Glutamatergic neuron (in vitro differentiated cells): ENCODE results near the gene ARSD. TPM values are rescaled to one million over a fixed set of nuclear protein-coding genes. Genes with fewer than 3 reads are reported as not detected.
"Not testable (repeated sequence)": the region's sequence is repeated elsewhere in the genome, so short reads cannot be mapped to it uniquely, and the experiment has no call there.

Experiments
- DNase-seq: peaks from one replicate; pipeline ENCODE4 v3.0.0; 2022
- H3K27ac Mint-ChIP-seq: one replicate; pipeline ENCODE4 v1.8.0; 2020; ENCODE audit warnings: mild to moderate bottlenecking, mixed read lengths, inconsistent platforms; ENCODE audit not compliant: unreplicated experiment
- H3K27me3 Mint-ChIP-seq: one replicate; pipeline ENCODE4 v1.8.0; 2020; ENCODE audit warnings: mild to moderate bottlenecking, moderate library complexity, mixed read lengths, inconsistent platforms; ENCODE audit not compliant: unreplicated experiment
- H3K36me3 Mint-ChIP-seq: one replicate; pipeline ENCODE4 v1.8.0; 2020; ENCODE audit warnings: mild to moderate bottlenecking, mixed read lengths, inconsistent platforms; ENCODE audit not compliant: unreplicated experiment
- H3K4me1 Mint-ChIP-seq: one replicate; pipeline ENCODE4 v1.8.0; 2020; ENCODE audit warnings: mild to moderate bottlenecking, low read depth, mixed read lengths, inconsistent platforms; ENCODE audit not compliant: unreplicated experiment
- H3K4me3 Mint-ChIP-seq: one replicate; pipeline ENCODE4 v1.8.0; 2020; ENCODE audit warnings: mild to moderate bottlenecking, mixed read lengths, inconsistent platforms; ENCODE audit not compliant: unreplicated experiment
- H3K9me3 Mint-ChIP-seq: one replicate; pipeline ENCODE4 v1.8.0; 2020; ENCODE audit warnings: mild to moderate bottlenecking, moderate library complexity, mixed read lengths, inconsistent platforms; ENCODE audit not compliant: unreplicated experiment
- total RNA-seq: library from RNA; stranded (reverse); fragmentation: NEBNext Ultra II Directional; extraction: Animal tissue kit (Norgen Biotek cat#: 25700); gene quantifications from one replicate; pipeline ENCODE4 v1.2.1, GENCODE V29; 2021; ENCODE audit not compliant: unreplicated experiment
- TF ChIP-seq, protein P1 (sequence below): fragments of 200-600 bp; sonication (generic); IDR thresholded peaks from one replicate; pipeline ENCODE4 v1.5.0; 2021; ENCODE audit not compliant: partially characterized antibody, unreplicated experiment

ARSD gene
- total RNA-seq, 1 donor from 2014 or later = 13.3 TPM

DNA sequence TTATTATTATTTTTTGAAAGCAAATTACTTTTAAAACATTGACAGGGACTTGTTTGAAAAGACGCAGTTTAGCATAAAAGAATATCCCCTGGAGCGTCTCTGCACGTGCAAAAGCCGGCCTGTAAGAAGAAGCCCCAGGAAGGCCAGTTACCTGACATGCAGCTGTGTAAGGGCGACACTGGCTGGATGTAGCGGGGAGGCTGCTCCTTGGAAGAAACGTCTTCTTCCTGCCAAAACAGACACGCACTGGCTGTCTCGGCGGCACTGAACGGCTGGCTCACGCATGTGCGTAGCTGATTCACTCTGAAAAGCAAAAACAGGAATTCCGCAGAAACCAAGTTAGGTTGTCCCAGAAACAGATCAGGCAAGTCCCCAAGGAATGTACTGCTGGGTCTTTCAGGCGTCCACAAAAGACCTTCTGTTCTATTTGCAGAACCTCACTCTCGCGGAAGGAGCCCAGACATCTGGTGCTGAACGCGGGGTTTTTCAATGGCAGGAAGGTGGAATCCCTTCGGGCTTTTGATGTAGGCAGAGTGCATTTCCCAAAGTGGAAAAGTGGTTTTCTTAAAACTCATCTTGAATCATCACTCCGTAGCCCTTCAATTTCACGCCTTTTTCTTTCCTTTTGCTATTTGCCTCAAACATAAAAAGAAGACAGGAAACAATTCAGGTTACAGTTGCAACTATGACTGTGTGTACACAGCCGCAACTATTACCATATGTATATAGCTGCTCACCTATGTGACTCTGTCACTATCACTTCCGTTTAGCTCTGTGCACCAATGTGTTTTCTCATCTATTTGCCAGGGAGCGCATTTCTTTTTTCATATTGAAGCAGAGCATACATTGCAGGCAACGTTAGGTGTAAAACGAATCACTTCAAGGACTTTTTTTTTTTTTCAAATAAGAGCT is 39.1 kb upstream of the ARSD start:
- Mint-ChIP-seq H3K4me3 (peak overlapping the region; percentile 82), H3K9me3 (peaks cover 2% of the 10 kb centered on the region), H3K4me1 (peaks cover 10% of the 10 kb centered on the region), H3K36me3 (no peaks in the 10 kb centered on the region), H3K27ac (peak overlapping the region; percentile 82), H3K27me3 (no peaks in the 10 kb centered on the region)
- peak; percentile 31 for DNase-seq
- TF ChIP-seq, protein P1, sequence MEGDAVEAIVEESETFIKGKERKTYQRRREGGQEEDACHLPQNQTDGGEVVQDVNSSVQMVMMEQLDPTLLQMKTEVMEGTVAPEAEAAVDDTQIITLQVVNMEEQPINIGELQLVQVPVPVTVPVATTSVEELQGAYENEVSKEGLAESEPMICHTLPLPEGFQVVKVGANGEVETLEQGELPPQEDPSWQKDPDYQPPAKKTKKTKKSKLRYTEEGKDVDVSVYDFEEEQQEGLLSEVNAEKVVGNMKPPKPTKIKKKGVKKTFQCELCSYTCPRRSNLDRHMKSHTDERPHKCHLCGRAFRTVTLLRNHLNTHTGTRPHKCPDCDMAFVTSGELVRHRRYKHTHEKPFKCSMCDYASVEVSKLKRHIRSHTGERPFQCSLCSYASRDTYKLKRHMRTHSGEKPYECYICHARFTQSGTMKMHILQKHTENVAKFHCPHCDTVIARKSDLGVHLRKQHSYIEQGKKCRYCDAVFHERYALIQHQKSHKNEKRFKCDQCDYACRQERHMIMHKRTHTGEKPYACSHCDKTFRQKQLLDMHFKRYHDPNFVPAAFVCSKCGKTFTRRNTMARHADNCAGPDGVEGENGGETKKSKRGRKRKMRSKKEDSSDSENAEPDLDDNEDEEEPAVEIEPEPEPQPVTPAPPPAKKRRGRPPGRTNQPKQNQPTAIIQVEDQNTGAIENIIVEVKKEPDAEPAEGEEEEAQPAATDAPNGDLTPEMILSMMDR = no peak

DNA sequence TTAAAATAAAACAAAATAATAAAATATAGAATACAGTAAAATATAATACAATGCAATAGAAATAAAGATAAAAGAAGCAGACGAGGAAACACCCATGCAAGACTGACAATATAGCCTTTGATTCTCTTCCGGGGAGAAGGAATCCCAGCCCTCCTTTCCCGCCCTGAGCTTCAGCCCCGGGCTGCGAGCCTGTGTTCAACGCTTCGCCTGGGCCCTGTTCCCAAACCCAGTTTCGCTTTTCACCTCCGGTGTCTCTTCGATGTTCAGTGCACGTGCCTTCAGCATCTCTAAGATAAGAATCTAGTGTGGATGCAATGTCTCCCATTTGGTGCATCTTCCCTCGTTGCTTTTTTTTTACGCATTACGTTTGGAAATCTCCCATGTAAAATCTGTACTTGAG is 38.4 kb upstream of the ARSD start:
- Mint-ChIP-seq H3K4me3 (peak overlapping the region; percentile 82), H3K36me3 (no peaks in the 10 kb centered on the region), H3K4me1 (peaks cover 13% of the 10 kb centered on the region), H3K27ac (peak overlapping the region; percentile 82), H3K27me3 (no peaks in the 10 kb centered on the region), H3K9me3 (peaks cover 2% of the 10 kb centered on the region)
- TF ChIP-seq, protein P1 = no peak
- DNase-seq = no peak

DNA sequence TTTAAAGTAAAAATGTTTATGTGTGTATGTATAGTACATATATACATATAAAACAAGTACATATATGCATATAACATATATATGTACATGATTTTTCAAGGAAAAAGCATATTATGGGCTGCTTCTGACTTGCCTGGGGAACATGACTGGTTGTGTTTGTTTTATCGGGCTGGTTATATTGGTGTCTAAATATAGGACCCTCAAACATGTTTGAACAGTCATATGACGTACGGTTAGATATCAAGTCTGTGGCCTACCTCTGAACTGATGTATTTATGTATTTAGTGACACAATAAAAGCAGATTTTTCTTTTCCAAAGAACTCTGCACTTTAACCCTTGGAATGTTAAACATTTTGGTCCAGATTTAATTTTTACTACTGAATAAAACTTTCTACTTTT is 37.9 kb upstream of the ARSD start:
- no peak overlapping the region for H3K4me3 Mint-ChIP-seq
- H3K4me1 Mint-ChIP-seq = peaks cover 13% of the 10 kb centered on the region
- H3K36me3 Mint-ChIP-seq = no peaks in the 10 kb centered on the region
- TF ChIP-seq, protein P1 = no peak
- no peak overlapping the region for H3K27ac Mint-ChIP-seq
- peaks cover 2% of the 10 kb centered on the region for H3K9me3 Mint-ChIP-seq
- DNase-seq = no peak
- H3K27me3 Mint-ChIP-seq = no peaks in the 10 kb centered on the region

DNA sequence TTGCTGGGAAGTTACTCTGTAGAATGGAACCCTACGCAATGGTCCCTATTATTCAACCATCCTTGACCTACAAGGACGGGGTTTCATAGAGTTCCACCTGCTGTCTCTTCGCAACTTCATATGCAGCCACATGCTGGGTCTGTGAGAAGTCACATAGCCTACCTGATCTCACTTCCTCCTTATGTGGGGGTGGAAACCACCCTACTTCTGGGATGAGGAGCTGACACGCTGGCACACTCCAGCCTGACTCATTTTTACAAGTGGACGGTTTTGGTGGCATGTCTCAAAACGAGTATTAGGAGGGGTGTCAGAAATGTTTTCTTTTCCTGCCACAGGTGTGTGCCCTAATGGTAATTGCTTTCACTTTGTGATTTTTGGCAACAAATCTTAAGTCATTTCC is 36.8 kb upstream of the ARSD start:
- H3K27me3 Mint-ChIP-seq = no peaks in the 10 kb centered on the region
- peaks cover 13% of the 10 kb centered on the region for H3K4me1 Mint-ChIP-seq
- no peak for DNase-seq
- H3K9me3 Mint-ChIP-seq = peaks cover 2% of the 10 kb centered on the region
- TF ChIP-seq, protein P1 = no peak
- no peak overlapping the region for H3K27ac Mint-ChIP-seq
- no peak overlapping the region for H3K4me3 Mint-ChIP-seq
- no peaks in the 10 kb centered on the region for H3K36me3 Mint-ChIP-seq

DNA sequence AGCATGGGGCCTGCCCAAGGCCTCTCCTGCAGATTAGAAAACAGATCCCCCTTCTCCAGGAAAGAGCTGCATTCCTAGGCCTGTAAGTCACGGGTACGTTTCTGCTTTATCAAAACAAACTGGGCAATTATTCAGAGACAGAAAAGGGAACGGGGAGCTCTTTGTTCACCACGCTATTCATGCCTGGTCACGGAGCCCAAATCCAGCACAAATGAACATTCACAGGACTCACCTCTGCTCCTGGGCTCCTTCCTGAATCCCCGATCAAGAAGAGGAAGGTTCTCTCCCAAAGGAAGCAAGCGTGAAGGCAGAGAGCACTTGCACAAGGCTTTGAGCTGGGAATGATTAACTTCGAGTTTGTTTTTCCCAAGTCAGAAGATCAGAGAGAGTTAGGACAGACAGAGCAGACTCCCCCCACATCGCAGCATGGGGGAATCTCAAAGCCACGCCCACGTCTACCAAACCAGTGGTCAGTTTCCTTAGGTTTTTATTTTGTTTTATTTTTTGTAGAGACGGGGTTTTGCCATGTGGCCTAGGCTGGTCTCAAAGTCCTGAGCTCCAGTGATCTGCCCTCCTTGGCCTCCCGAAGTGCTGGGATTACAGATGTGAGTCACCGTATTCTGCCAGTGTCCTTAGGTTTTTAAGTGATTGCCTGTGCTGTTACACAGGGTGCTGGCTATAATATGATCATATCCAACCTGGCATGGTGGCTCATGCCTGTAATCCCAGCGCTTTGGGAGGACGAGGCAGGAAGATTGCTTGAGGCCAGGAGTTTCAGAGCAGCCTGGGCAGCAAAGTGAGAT is 35.1 kb upstream of the ARSD start:
- H3K4me1 Mint-ChIP-seq = peaks cover 13% of the 10 kb centered on the region
- not testable (repeated sequence) for H3K4me3 Mint-ChIP-seq, H3K9me3 Mint-ChIP-seq, H3K27me3 Mint-ChIP-seq, H3K27ac Mint-ChIP-seq, H3K36me3 Mint-ChIP-seq, DNase-seq

DNA sequence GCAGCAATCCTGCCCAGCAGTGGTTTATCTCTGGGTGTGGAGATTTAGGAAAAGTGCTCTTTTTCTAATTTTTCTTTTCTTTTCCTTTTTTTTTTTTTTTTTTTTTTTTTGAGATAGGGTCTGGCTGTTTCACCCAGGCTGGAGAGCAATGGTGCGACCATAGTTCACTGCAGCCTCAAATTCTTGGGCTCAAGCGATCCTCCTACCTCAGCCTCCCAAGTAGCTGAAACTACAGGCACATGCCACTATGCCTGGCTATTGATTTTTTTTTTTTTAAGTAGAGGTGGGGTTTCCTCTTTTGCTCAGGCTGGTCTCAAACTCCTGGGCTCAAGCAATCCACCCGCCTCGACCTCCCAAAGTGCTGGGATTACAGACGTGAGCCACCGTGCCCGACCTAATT is 34.3 kb upstream of the ARSD start:
- H3K9me3 Mint-ChIP-seq, H3K27me3 Mint-ChIP-seq, H3K36me3 Mint-ChIP-seq, H3K27ac Mint-ChIP-seq, H3K4me1 Mint-ChIP-seq, H3K4me3 Mint-ChIP-seq, DNase-seq: not testable (repeated sequence)
